ENCODE results near the gene NPNT. TPM values are rescaled to one million over a fixed set of nuclear protein-coding genes. Genes with fewer than 3 reads are reported as not detected.

NPNT gene
- total and polyA plus RNA-seq, 5 donors from 2014 or later, result not detected

DNA sequence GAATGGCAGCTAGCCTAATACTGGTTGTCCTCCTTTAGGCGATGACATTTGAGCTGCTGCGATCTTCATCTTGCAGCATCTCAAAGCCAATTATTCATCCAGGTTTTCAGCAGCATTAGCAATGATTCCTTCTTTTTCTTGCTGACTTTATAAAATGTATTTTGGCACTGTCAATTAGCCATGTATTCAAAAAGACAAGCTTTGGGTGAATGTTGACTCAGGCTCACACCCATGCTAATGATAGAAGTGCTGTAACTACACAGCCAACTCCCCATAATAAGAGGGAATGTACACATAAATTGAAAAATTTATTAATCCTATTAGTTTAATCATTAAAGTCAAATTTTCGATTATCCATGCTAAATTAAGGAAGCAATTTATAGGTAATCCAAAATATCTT is 24.3 kb upstream of the NPNT start:
- Mint-ChIP-seq H3K4me3 (no peak overlapping the region), H3K27ac (no peak overlapping the region), H3K27me3 (peaks cover 9% of the 10 kb centered on the region), H3K4me1 (no peaks in the 10 kb centered on the region), H3K36me3 (no peaks in the 10 kb centered on the region), H3K9me3 (peaks cover 0 to 2% (median 0%) of the 10 kb centered on the region in 7 donors)
- Histone ChIP-seq H3K36me3 (ENCODE audit: control insufficient read depth, insufficient read depth, low read length) (no peaks in the 10 kb centered on the region), H3K4me1 (ENCODE audit: control insufficient read depth, insufficient read depth, low read length, poor library complexity, severe bottlenecking) (no peaks in the 10 kb centered on the region), H3K9me3 (ENCODE audit: control insufficient read depth in 2 of 2, low read length in 2 of 2) (no peaks in the 10 kb centered on the region), H3K27ac (ENCODE audit: insufficient read depth, low read length, poor library complexity, severe bottlenecking) (no peak overlapping the region), H3K4me3 (ENCODE audit: low read depth, low read length) (no peak overlapping the region), H3K27me3 (ENCODE audit: control insufficient read depth, insufficient read depth, low read length) (peaks cover 5% of the 10 kb centered on the region)
- DNase-seq, result no peak
- no peak for ATAC-seq (ENCODE audit: low read depth in 2 of 2)

GRCh38 chr4:105871997-105872396 is 23.3 kb upstream of the NPNT start:
- Mint-ChIP-seq H3K27me3 (peaks cover 9% of the 10 kb centered on the region), H3K9me3 (no peaks in the 10 kb centered on the region)

GRCh38 chr4:105875233-105875632 is 20.0 kb upstream of the NPNT start:
- Histone ChIP-seq H3K9me3 (ENCODE audit: control insufficient read depth in 2 of 2, low read length in 2 of 2) (no peaks in the 10 kb centered on the region), H3K36me3 (ENCODE audit: control insufficient read depth, insufficient read depth, low read length) (no peaks in the 10 kb centered on the region), H3K4me1 (ENCODE audit: control insufficient read depth, insufficient read depth, low read length, poor library complexity, severe bottlenecking) (no peaks in the 10 kb centered on the region), H3K4me3 (ENCODE audit: low read depth, low read length) (no peak overlapping the region), H3K27me3 (ENCODE audit: control insufficient read depth, insufficient read depth, low read length) (peaks cover 5% of the 10 kb centered on the region), H3K27ac (ENCODE audit: insufficient read depth, low read length, poor library complexity, severe bottlenecking) (no peak overlapping the region)
- Mint-ChIP-seq H3K4me3 (no peak overlapping the region), H3K27me3 (no peaks in the 10 kb centered on the region), H3K9me3 (no peaks in the 10 kb centered on the region), H3K36me3 (no peaks in the 10 kb centered on the region), H3K27ac (no peak overlapping the region), H3K4me1 (no peaks in the 10 kb centered on the region)
- no peak for ATAC-seq (ENCODE audit: low read depth in 2 of 2)
- no peak for DNase-seq

More at GRCh38 chr4:105871997-105872396, 23.3 kb upstream of the NPNT start:
- ATAC-seq (ENCODE audit: low read depth in 2 of 2) (no peak), DNase-seq (no peak)
- H3K27ac Mint-ChIP-seq, result no peak overlapping the region
- no peaks in the 10 kb centered on the region for H3K9me3 ChIP-seq (ENCODE audit: control insufficient read depth in 2 of 2, low read length in 2 of 2)
- no peak overlapping the region for H3K4me3 Mint-ChIP-seq
- H3K36me3 Mint-ChIP-seq, result no peaks in the 10 kb centered on the region
- no peaks in the 10 kb centered on the region for H3K4me1 ChIP-seq (ENCODE audit: control insufficient read depth, insufficient read depth, low read length, poor library complexity, severe bottlenecking)
- H3K4me3 ChIP-seq (ENCODE audit: low read depth, low read length), result no peak overlapping the region
- no peaks in the 10 kb centered on the region for H3K36me3 ChIP-seq (ENCODE audit: control insufficient read depth, insufficient read depth, low read length)
- no peaks in the 10 kb centered on the region for H3K4me1 Mint-ChIP-seq
- peaks cover 5% of the 10 kb centered on the region for H3K27me3 ChIP-seq (ENCODE audit: control insufficient read depth, insufficient read depth, low read length)
- H3K27ac ChIP-seq (ENCODE audit: insufficient read depth, low read length, poor library complexity, severe bottlenecking), result no peak overlapping the region

- Mint-ChIP-seq H3K36me3 (no peaks in the 10 kb centered on the region), H3K4me1 (no peaks in the 10 kb centered on the region), H3K4me3 (no peak overlapping the region), H3K27ac (no peak overlapping the region), H3K27me3 (no peaks in the 10 kb centered on the region), H3K9me3 (peaks cover 0 to 3% (median 0%) of the 10 kb centered on the region in 7 donors)
- DNase-seq (no peak), ATAC-seq (ENCODE audit: low read depth in 2 of 2) (no peak)
- Histone ChIP-seq H3K36me3 (ENCODE audit: control insufficient read depth, insufficient read depth, low read length) (no peaks in the 10 kb centered on the region), H3K4me3 (ENCODE audit: low read depth, low read length) (no peak overlapping the region), H3K27ac (ENCODE audit: insufficient read depth, low read length, poor library complexity, severe bottlenecking) (no peak overlapping the region), H3K9me3 (ENCODE audit: control insufficient read depth in 2 of 2, low read length in 2 of 2) (no peaks in the 10 kb centered on the region), H3K27me3 (ENCODE audit: control insufficient read depth, insufficient read depth, low read length) (peaks cover 2% of the 10 kb centered on the region), H3K4me1 (ENCODE audit: control insufficient read depth, insufficient read depth, low read length, poor library complexity, severe bottlenecking) (no peaks in the 10 kb centered on the region)
These were observed 16.6 kb upstream of the NPNT start for GRCh38 chr4:105878668-105879067.

DNA sequence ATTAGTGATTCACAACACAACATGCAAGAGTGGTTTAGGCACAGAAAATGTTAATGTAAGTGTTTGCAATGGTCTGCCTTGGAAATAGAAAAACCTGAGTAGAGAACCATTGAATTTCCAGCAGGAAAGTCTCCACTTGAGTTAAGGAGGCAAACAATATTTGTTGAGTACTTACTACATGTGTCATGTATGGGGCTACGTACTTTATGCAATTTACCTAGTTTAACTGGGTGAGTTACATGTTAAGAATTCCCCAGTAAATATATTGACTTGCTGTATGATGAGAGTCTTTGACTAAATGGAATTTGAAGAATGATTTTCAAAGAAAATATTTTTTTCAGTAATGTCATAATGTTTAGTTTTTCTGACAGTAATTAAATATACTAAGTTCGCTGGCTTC is 7.8 kb upstream of the NPNT start:
- no peaks in the 10 kb centered on the region for H3K9me3 ChIP-seq (ENCODE audit: control insufficient read depth in 2 of 2, low read length in 2 of 2)
- no peak overlapping the region for H3K4me3 ChIP-seq (ENCODE audit: low read depth, low read length)
- ATAC-seq (ENCODE audit: low read depth in 2 of 2) (no peak), DNase-seq (no peak)
- no peak overlapping the region for H3K27ac ChIP-seq (ENCODE audit: insufficient read depth, low read length, poor library complexity, severe bottlenecking)
- peaks cover 4% of the 10 kb centered on the region for H3K27me3 Mint-ChIP-seq
- H3K27ac Mint-ChIP-seq, result no peak overlapping the region
- no peaks in the 10 kb centered on the region for H3K36me3 ChIP-seq (ENCODE audit: control insufficient read depth, insufficient read depth, low read length)
- peaks cover 7% of the 10 kb centered on the region for H3K27me3 ChIP-seq (ENCODE audit: control insufficient read depth, insufficient read depth, low read length)
- no peaks in the 10 kb centered on the region for H3K36me3 Mint-ChIP-seq
- H3K4me1 ChIP-seq (ENCODE audit: control insufficient read depth, insufficient read depth, low read length, poor library complexity, severe bottlenecking), result no peaks in the 10 kb centered on the region
- peaks cover 0 to 3% (median 1%) of the 10 kb centered on the region in 7 donors for H3K9me3 Mint-ChIP-seq
- H3K4me3 Mint-ChIP-seq, result no peak overlapping the region
- H3K4me1 Mint-ChIP-seq, result no peaks in the 10 kb centered on the region

GRCh38 chr4:105895583-105896460 is 551 bp downstream of the NPNT start:
- no peak overlapping the region for H3K27ac Mint-ChIP-seq
- Histone ChIP-seq H3K27ac (ENCODE audit: insufficient read depth, low read length, poor library complexity, severe bottlenecking) (no peak overlapping the region), H3K4me3 (ENCODE audit: low read depth, low read length) (no peak overlapping the region), H3K27me3 (ENCODE audit: control insufficient read depth, insufficient read depth, low read length) (peaks cover 37% of the 10 kb centered on the region), H3K4me1 (ENCODE audit: control insufficient read depth, insufficient read depth, low read length, poor library complexity, severe bottlenecking) (no peaks in the 10 kb centered on the region), H3K9me3 (ENCODE audit: control insufficient read depth in 2 of 2, low read length in 2 of 2) (no peaks in the 10 kb centered on the region), H3K36me3 (ENCODE audit: control insufficient read depth, insufficient read depth, low read length) (no peaks in the 10 kb centered on the region)
- H3K9me3 Mint-ChIP-seq, result peaks cover 0 to 9% (median 0%) of the 10 kb centered on the region in 7 donors
- H3K36me3 Mint-ChIP-seq, result no peaks in the 10 kb centered on the region
- peak overlapping the region in 1 of 4 donors; percentile 21 for H3K4me3 Mint-ChIP-seq
- ATAC-seq (ENCODE audit: low read depth in 2 of 2) (no peak), DNase-seq (peak in 1 of 3 donors; percentile 1)
- peaks cover 73% of the 10 kb centered on the region for H3K27me3 Mint-ChIP-seq
- peaks cover 0 to 4% (median 1%) of the 10 kb centered on the region in 4 donors for H3K4me1 Mint-ChIP-seq

- Histone ChIP-seq H3K4me1 (ENCODE audit: control insufficient read depth, insufficient read depth, low read length, poor library complexity, severe bottlenecking) (no peaks in the 10 kb centered on the region), H3K36me3 (ENCODE audit: control insufficient read depth, insufficient read depth, low read length) (no peaks in the 10 kb centered on the region), H3K9me3 (ENCODE audit: control insufficient read depth in 2 of 2, low read length in 2 of 2) (no peaks in the 10 kb centered on the region), H3K27ac (ENCODE audit: insufficient read depth, low read length, poor library complexity, severe bottlenecking) (no peak overlapping the region), H3K27me3 (ENCODE audit: control insufficient read depth, insufficient read depth, low read length) (peaks cover 37% of the 10 kb centered on the region), H3K4me3 (ENCODE audit: low read depth, low read length) (no peak overlapping the region)
- Mint-ChIP-seq H3K36me3 (no peaks in the 10 kb centered on the region), H3K27ac (no peak overlapping the region), H3K27me3 (peaks cover 80% of the 10 kb centered on the region), H3K4me1 (peaks cover 0 to 4% (median 1%) of the 10 kb centered on the region in 4 donors), H3K9me3 (peaks cover 0 to 9% (median 0%) of the 10 kb centered on the region in 7 donors), H3K4me3 (peak overlapping the region in 1 of 4 donors; percentile 21)
- ATAC-seq (ENCODE audit: low read depth in 2 of 2) (no peak), DNase-seq (no peak)
These were observed 1.2 kb downstream of the NPNT start for GRCh38 chr4:105896461-105896942.

Measured in CD4-positive, CD25-positive, alpha-beta regulatory T cell (primary cell).